WTC11 (cell line): ENCODE data around the gene VSTM2L.

ENCODE experiments used
- CTCF ChIP-seq: fragments of 200-600 bp; IDR thresholded peaks from 2 replicates; pipeline ENCODE4 v1.8.0; 2022; ENCODE audit warnings: antibody characterized with exemption
- ELF4 ChIP-seq: sonication (generic); formaldehyde crosslinking; IDR thresholded peaks from 2 replicates; pipeline ENCODE4 v1.8.1; 2022; ENCODE audit warnings: low read depth, mild to moderate bottlenecking, moderate library complexity, missing genetic modification reagents
- ESRRA ChIP-seq: sonication (generic); formaldehyde crosslinking; IDR thresholded peaks from 2 replicates; pipeline ENCODE4 v1.8.1; 2022; ENCODE audit warnings: mild to moderate bottlenecking, missing genetic modification reagents, borderline replicate concordance
- JUN ChIP-seq: sonication (generic); formaldehyde crosslinking; IDR thresholded peaks from 2 replicates; pipeline ENCODE4 v1.8.0; 2023; ENCODE audit warnings: mild to moderate bottlenecking, missing genetic modification reagents
- KAT7 ChIP-seq: sonication (generic); formaldehyde crosslinking; IDR thresholded peaks from 2 replicates; pipeline ENCODE4 v1.8.1; 2023; ENCODE audit warnings: missing genetic modification reagents, mild to moderate bottlenecking, borderline replicate concordance
- TF ChIP-seq, protein P1 (sequence below): fragments of 250-450 bp; sonication (Bioruptor Pico); IDR thresholded peaks from 2 replicates; pipeline ENCODE4 v1.9.0; 2021; ENCODE audit warnings: mild to moderate bottlenecking
- TF ChIP-seq, protein P2 (sequence below): sonication (generic); formaldehyde crosslinking; IDR thresholded peaks from 2 replicates; pipeline ENCODE4 v1.8.1; 2022; ENCODE audit warnings: missing genetic modification reagents, borderline replicate concordance

DNA sequence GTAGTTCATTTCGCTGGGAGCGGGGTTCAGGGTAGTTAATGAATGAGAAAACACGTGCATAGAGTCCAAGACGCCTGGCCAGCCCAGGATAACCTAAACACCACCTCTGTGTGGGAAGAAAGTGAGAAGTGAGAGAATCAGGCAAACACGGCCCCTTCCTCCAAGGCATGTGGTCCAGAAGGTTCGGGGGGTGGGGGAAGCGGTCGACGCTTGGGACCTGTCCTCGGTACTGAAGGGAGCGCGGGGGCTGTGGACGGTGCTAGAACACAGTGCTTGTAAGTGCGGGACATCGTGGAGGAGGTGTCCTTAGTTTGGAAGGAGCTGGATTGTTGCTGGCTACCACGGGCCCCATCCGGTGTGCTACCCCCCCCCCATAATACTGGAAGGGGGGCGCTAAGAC lies 1.7 kb upstream of the VSTM2L start:
- TF ChIP-seq ESRRA (CRISPR knock-in tag) = peak; percentile 42; the same call in 1 of the 2 replicates
- TF ChIP-seq CTCF = no peak
- TF ChIP-seq JUN (CRISPR knock-in tag) = peak; percentile 73; the same call in 1 of the 2 replicates
- TF ChIP-seq, protein P1, sequence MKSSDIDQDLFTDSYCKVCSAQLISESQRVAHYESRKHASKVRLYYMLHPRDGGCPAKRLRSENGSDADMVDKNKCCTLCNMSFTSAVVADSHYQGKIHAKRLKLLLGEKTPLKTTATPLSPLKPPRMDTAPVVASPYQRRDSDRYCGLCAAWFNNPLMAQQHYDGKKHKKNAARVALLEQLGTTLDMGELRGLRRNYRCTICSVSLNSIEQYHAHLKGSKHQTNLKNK (CRISPR knock-in tag) = no peak
- no peak for TF ChIP-seq KAT7 (CRISPR knock-in tag)
- TF ChIP-seq, protein P2, sequence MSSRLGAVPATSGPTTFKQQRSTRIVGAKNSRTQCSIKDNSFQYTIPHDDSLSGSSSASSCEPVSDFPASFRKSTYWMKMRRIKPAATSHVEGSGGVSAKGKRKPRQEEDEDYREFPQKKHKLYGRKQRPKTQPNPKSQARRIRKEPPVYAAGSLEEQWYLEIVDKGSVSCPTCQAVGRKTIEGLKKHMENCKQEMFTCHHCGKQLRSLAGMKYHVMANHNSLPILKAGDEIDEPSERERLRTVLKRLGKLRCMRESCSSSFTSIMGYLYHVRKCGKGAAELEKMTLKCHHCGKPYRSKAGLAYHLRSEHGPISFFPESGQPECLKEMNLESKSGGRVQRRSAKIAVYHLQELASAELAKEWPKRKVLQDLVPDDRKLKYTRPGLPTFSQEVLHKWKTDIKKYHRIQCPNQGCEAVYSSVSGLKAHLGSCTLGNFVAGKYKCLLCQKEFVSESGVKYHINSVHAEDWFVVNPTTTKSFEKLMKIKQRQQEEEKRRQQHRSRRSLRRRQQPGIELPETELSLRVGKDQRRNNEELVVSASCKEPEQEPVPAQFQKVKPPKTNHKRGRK = no peak
- no peak for TF ChIP-seq ELF4 (CRISPR knock-in tag)
